BJ (cell line): ENCODE results near the gene KCNF1. TPM values are rescaled to one million over a fixed set of nuclear protein-coding genes. Genes with fewer than 3 reads are reported as not detected.

Experiments used
- CTCF ChIA-PET: fragments of 350-600 bp; formaldehyde crosslinking; extraction: SDS; loops from one replicate; lab custom pipeline; 2021; ENCODE audit warnings: antibody characterized with exemption, inconsistent platforms; lab: Yijun Ruan, JAX
- POLR2A ChIA-PET: fragments of 300-600 bp; sonication (Branson Sonifier 250); formaldehyde crosslinking; extraction: SDS; loops from one replicate; lab custom pipeline; 2021; ENCODE audit warnings: antibody characterized with exemption; lab: Charles Lee
- DNase-seq: peaks from one replicate; pipeline ENCODE4 v3.0.0-alpha.2; 2011; ENCODE audit warnings: low read depth
- H3K27me3 ChIP-seq: 2 replicates; pipeline ENCODE4 v1.6.0; 2011; ENCODE audit warnings: low read length; ENCODE audit not compliant: control insufficient read depth, insufficient read depth
- H3K36me3 ChIP-seq: 2 replicates; pipeline ENCODE4 v1.5.1; 2011; ENCODE audit warnings: low read length; ENCODE audit not compliant: control insufficient read depth, insufficient read depth
- H3K4me3 ChIP-seq: 2 replicates; pipeline ENCODE4 v1.5.1; 2011; ENCODE audit warnings: low read depth, mild to moderate bottlenecking, control low read depth, low read length
- CTCF ChIP-seq: IDR thresholded peaks from 2 replicates; pipeline ENCODE4 v1.5.1; 2011; ENCODE audit warnings: low read depth, mild to moderate bottlenecking, control low read depth, inconsistent platforms, low read length, moderate library complexity; ENCODE audit not compliant: insufficient read depth
- polyA plus RNA-seq: library from polyadenylated mRNA; depleted of rRNA; stranded (reverse); fragments of >200 nt; gene quantifications from 2 replicates; pipeline ENCODE4 v1.2.3, GENCODE V29; 2011

Gene KCNF1
- polyA plus RNA-seq, 1 experiment: not detected

GRCh38 chr2:10894264-10894935 lies 17.3 kb upstream of the KCNF1 start:
- TF ChIP-seq CTCF: no peak
- peaks cover 3% of the 10 kb centered on the region for H3K27me3 ChIP-seq

GRCh38 chr2:10895231-10895630 lies 16.5 kb upstream of the KCNF1 start:
- H3K4me3 ChIP-seq: no peak overlapping the region
- DNase-seq: no peak
- ChIA-PET POLR2A (interaction anchor here (0.6 kb wide), 1 partner anchor 20 kb away, joined by 4 read pairs; no protein-coding TSS in a partner anchor), CTCF (interaction anchor here (1.9 kb wide), 1 partner anchor 10 kb away, joined by 5 read pairs; no protein-coding TSS in a partner anchor)
- no peaks in the 10 kb centered on the region for H3K36me3 ChIP-seq
- peaks cover 5% of the 10 kb centered on the region for H3K27me3 ChIP-seq
- no peak for TF ChIP-seq CTCF

More at GRCh38 chr2:10894264-10894935, 17.3 kb upstream of the KCNF1 start:
- ChIA-PET CTCF (interaction anchor here (1.9 kb wide), 1 partner anchor 10 kb away, joined by 5 read pairs; no protein-coding TSS in a partner anchor), POLR2A (no interaction called here)
- Histone ChIP-seq H3K36me3 (no peaks in the 10 kb centered on the region), H3K4me3 (no peak overlapping the region)
- no peak for DNase-seq

- CTCF ChIA-PET: interaction anchor here (0.8 to 1.4 kb wide), 2 partner anchors 12 to 63 kb away, joined by 3 read pairs; no protein-coding TSS in a partner anchor
- no peak for DNase-seq
- Histone ChIP-seq H3K4me3 (no peak overlapping the region), H3K27me3 (peaks cover 3% of the 10 kb centered on the region), H3K36me3 (no peaks in the 10 kb centered on the region)
- POLR2A ChIA-PET: no interaction called here
- TF ChIP-seq CTCF: no peak
Measured at GRCh38 chr2:10897956-10898355, 13.8 kb upstream of the KCNF1 start.

GRCh38 chr2:10900216-10901109 lies 11.3 kb upstream of the KCNF1 start:
- ChIA-PET POLR2A (no interaction called here), CTCF (interaction anchor here (1.0 to 2.4 kb wide), 4 partner anchors 11 to 224 kb away, joined by 3 to 6 read pairs (median 6); partner anchors contain the start of gene KCNF1)
- Histone ChIP-seq H3K27me3 (0 out of 2 replicates have a peak, but pooled peaks cover 1% of the 10 kb centered on the region), H3K4me3 (no peak overlapping the region), H3K36me3 (no peaks in the 10 kb centered on the region)
- TF ChIP-seq CTCF: no peak
- no peak for DNase-seq
